WI38 (cell line): ENCODE data around the gene BIVM.

Experiments used
- H3K4me3 ChIP-seq: 2 replicates; pipeline ENCODE4 v1.5.1; 2011; ENCODE audit warnings: low read depth, mild to moderate bottlenecking, control low read depth, low read length
- TF ChIP-seq, protein P1 (sequence below): IDR thresholded peaks from 2 replicates; pipeline ENCODE4 v1.5.1; 2012; ENCODE audit warnings: low read depth, mild to moderate bottlenecking, control low read depth, low read length

Gene BIVM

DNA sequence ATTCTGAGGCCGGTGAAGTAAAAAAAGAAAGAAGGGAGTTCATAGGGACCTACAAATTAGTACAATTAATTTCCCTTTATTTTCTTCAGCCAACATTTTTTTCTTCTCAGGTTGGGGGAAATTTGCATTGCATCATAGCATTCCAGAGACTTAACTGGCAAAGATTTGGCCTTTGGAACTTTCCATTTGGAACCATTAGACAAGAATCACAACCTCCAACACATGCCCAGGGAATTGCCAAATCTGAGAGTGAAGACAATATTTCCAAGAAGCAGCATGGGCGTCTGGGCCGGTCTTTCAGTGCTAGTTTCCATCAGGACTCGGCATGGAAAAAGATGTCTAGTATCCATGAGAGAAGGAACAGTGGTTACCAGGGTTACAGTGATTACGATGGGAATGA, 40.5 kb downstream of the BIVM start:
- TF ChIP-seq, protein P1, sequence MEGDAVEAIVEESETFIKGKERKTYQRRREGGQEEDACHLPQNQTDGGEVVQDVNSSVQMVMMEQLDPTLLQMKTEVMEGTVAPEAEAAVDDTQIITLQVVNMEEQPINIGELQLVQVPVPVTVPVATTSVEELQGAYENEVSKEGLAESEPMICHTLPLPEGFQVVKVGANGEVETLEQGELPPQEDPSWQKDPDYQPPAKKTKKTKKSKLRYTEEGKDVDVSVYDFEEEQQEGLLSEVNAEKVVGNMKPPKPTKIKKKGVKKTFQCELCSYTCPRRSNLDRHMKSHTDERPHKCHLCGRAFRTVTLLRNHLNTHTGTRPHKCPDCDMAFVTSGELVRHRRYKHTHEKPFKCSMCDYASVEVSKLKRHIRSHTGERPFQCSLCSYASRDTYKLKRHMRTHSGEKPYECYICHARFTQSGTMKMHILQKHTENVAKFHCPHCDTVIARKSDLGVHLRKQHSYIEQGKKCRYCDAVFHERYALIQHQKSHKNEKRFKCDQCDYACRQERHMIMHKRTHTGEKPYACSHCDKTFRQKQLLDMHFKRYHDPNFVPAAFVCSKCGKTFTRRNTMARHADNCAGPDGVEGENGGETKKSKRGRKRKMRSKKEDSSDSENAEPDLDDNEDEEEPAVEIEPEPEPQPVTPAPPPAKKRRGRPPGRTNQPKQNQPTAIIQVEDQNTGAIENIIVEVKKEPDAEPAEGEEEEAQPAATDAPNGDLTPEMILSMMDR, result no peak
- H3K4me3 ChIP-seq, result no peak overlapping the region

DNA sequence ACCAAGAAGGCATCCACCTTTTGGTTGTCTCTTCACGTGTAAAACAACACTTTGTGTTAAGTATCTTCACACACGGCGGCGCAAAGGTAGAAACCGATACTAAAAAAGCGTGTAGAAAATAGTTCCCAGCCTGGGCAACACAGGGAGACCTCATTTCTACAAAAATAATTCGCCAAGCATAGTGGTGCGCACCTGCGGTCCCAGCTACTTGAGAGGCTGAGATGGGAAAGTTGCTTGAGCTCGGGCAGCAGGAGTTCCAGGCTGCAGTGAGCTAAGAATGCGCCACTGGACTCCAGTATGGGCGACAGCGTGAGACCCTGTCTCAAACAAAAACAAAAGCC, 46.3 kb downstream of the BIVM start:
- TF ChIP-seq, protein P1, result no peak
- H3K4me3 ChIP-seq, result peak overlapping the region; percentile 91

DNA sequence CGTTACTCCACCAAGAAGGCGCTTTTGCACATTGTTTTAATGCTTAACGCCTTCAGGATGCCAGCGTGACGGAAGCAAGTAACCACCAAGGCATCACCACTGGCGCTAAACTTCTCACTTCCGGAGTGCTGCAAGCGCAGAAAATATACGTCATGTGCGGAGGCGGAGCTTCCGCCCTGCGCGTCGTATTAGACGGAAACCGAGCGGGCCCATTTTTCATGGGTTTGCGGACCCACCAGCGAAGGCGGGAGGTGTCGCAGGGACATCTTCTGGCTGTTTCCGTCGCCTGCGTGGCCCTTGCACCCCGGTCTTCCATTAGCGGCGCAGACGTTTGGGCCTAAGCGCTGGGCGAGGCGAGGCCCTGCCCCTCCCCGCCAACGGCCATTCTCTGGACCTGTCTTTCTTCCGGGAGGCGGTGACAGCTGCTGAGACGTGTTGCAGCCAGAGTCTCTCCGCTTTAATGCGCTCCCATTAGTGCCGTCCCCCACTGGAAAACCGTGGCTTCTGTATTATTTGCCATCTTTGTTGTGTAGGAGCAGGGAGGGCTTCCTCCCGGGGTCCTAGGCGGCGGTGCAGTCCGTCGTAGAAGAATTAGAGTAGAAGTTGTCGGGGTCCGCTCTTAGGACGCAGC, 46.8 kb downstream of the BIVM start, which contains the start of gene ERCC5:
Gene ERCC5 (plus strand): TSS at position 403 of the 631 bp plus-strand sequence. CDS start 235 bp downstream, outside the sequence.
- H3K4me3 ChIP-seq, result peak within 1 kb of the TSS; percentile 91
- TF ChIP-seq, protein P1, result no peak

DNA sequence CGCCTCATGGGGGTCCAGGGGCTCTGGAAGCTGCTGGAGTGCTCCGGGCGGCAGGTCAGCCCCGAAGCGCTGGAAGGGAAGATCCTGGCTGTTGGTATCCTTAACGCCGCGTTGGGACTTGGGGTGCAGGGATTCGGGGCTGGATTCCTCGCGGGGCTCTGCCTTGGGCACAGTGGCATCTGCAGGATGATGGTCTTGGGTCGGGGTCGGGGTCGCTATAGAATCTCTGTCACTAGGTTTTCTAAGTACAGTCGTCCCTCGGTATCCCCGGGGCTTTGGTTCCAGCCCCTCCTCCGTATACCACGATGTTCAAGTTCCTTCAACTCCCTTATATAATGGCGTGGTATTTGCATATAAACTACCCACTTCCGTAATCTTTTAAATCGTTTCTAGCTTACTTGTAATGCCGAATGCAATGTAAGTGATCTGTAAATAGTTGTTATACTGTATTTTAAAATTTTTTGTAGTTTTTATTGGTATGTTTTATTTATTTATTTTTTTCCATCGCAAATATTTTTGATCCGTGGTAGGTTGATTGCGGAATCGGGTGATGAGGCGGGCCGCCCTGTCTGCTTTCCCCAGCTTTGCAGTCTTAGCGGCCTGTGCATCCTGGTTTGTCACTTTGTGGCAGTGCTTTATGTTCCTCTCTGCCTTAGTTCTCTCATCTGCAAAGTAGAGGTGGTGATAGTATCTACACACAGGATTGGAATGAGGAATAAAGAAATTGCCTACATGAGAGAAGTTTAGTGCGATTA, 47.5 kb downstream of the BIVM start:
- TF ChIP-seq, protein P1, result no peak
- H3K4me3 ChIP-seq, result peak overlapping the region; percentile 91

DNA sequence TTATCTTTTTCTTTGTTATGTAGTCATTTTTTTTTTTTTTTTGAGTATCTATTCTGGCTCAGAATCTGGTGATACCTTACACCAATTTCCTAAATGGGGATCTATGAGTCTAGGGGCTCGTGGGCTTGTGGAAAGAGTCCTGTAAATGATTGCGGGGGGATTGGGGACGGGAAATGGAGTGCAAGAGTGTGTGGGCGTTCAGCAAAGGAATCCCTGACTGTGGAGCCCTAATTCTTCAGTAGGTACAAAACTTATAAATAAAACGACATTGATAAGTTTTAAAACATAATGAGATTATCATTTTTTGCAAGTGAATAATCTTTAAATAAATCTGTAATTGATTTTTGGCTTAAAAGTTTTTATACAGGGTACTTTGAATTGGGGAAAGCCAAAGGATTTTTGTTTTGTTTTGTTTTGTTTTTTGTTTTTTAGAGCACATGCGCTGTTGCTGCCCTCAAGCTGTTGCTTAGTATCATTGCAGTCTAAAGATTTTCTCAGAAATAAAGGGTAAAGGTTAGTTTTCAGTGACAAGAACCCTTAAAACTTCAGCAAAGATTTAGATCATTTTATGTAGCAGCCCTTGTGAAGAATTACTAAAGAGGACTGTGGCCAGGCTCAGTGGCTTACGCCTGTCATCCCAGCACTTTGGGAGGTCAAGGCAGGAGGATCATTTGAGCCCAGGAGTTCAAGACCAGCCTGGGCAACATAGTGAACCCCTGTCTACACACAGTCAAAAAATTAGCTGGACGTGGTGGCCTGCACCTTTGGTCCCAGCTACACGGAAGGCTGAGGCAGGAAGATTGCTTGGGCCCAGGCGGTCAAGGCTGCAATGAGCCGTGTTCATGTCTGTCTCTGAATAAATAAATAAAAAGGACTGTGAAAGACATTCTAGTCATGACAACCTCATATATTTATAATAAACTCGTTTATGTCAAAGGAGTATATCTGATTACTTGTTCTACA, 48.6 kb downstream of the BIVM start:
- H3K4me3 ChIP-seq, result peak overlapping the region; percentile 91

DNA sequence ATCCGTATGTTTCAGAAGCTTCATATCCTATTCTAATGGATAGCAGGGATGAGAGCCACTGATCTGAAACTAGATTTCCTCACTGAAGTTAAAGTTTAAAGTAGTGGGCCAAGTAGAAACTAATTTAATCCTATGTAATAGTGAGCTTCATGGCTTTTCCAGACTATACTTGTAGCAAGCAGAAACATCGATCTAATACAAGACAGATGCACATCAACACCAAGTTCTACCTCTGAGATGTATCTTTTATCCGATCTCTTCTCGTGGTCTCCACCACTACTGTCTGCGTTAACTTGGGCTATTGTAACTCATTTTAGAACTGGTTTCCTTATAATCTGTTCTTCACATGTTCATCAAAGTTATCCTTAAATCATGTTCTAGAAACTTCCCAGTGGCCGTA, 50.0 kb downstream of the BIVM start:
- TF ChIP-seq, protein P1, result no peak
- H3K4me3 ChIP-seq, result no peak overlapping the region

More for the DNA sequence above, 48.6 kb downstream of the BIVM start:
- TF ChIP-seq, protein P1, result peak; percentile 52

DNA sequence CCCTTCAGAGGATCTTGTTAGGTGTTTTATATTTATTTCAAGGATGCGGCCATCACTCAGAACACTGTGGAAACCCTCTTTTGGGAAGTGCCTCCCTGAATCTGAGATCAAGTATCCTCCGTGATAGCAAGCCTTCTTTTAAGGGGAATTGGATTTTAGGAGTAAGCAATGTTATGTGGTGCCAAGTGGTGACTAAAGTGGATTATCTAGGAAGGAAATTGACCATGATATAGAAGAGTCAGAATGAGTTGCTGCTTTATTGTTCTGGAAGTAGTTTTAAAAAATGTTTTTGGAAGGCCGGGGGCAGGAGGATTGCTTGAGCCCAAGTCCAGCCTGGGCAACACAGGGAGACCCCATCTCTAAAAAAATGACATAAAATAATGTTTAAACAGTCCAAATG, 53.6 kb downstream of the BIVM start:
- no peak overlapping the region for H3K4me3 ChIP-seq
- TF ChIP-seq, protein P1, result no peak
